OCI-LY7 (cell line): ENCODE data around the gene GRK4. TPM values are rescaled to one million over a fixed set of nuclear protein-coding genes. Genes with fewer than 3 reads are reported as not detected.

Experiments
- BruUV-seq: library from RNA; stranded (reverse); fragments of 400-500 nt; replicated peaks from 2 replicates; lab custom pipeline; 2021; lab: Mats Ljungman, UMichigan
- CTCF ChIA-PET: fragments of 300-600 bp; sonication (Branson Sonifier 250); formaldehyde crosslinking; loops from one replicate; lab custom pipeline; 2022; ENCODE audit warnings: antibody characterized with exemption; ENCODE audit not compliant: unreplicated experiment; lab: Charles Lee
- POLR2A ChIA-PET: fragments of 300-600 bp; sonication (Branson Sonifier 250); formaldehyde crosslinking; loops from one replicate; lab custom pipeline; 2022; ENCODE audit warnings: antibody characterized with exemption; lab: Charles Lee
- DNase-seq: peaks from one replicate; pipeline ENCODE4 v3.0.0-alpha.2; 2015; ENCODE audit warnings: low spot score
- H2AFZ ChIP-seq: fragments of 200-600 bp; sonication (generic), shearing (Covaris generic); 2 replicates; pipeline ENCODE4 v1.6.1; 2014; ENCODE audit warnings: mild to moderate bottlenecking, antibody characterized with exemption, low read length, moderate library complexity
- H3K27ac ChIP-seq: fragments of 200-600 bp; sonication (generic); 2 replicates; pipeline ENCODE4 v1.5.1; 2014; ENCODE audit warnings: mixed run types, low read depth, mild to moderate bottlenecking, moderate library complexity, low read length, inconsistent platforms; ENCODE audit not compliant: poor library complexity, severe bottlenecking
- H3K36me3 ChIP-seq: fragments of 200-600 bp; sonication (generic); 2 replicates; pipeline ENCODE4 v1.6.1; 2014; ENCODE audit warnings: mild to moderate bottlenecking, antibody characterized with exemption, low read length, moderate library complexity, mixed read lengths; ENCODE audit not compliant: insufficient read depth
- H3K4me1 ChIP-seq: fragments of 200-600 bp; sonication (generic); 2 replicates; pipeline ENCODE4 v1.5.1; 2014; ENCODE audit warnings: mild to moderate bottlenecking, low read length; ENCODE audit not compliant: insufficient read depth, poor library complexity, severe bottlenecking
- H3K4me2 ChIP-seq: fragments of 200-600 bp; sonication (generic); 2 replicates; pipeline ENCODE4 v1.6.1; 2014; ENCODE audit warnings: mild to moderate bottlenecking, low read length
- H3K4me3 ChIP-seq: fragments of 200-600 bp; sonication (generic); 2 replicates; pipeline ENCODE4 v1.5.1; 2014; ENCODE audit warnings: mild to moderate bottlenecking, low read depth, low read length; ENCODE audit not compliant: poor library complexity, severe bottlenecking
- H3K79me2 ChIP-seq: fragments of 200-600 bp; sonication (generic); 2 replicates; pipeline ENCODE4 v1.6.1; 2016; ENCODE audit warnings: low read depth, mild to moderate bottlenecking, low read length, moderate library complexity, mixed read lengths; ENCODE audit not compliant: insufficient read depth
- H3K9me2 ChIP-seq: fragments of 200-600 bp; sonication (generic); 2 replicates; pipeline ENCODE4 v1.6.1; 2016; ENCODE audit warnings: mild to moderate bottlenecking, low read length, mixed read lengths; ENCODE audit not compliant: insufficient read depth
- H3K9me3 ChIP-seq: fragments of 200-600 bp; sonication (generic); 2 replicates; pipeline ENCODE4 v1.6.1; 2014; ENCODE audit warnings: mild to moderate bottlenecking, mixed run types, low read length, mixed read lengths
- H4K20me1 ChIP-seq: fragments of 200-600 bp; sonication (generic); 2 replicates; pipeline ENCODE4 v1.6.1; 2014; ENCODE audit warnings: mild to moderate bottlenecking, antibody characterized with exemption, low read length, moderate library complexity, mixed read lengths; ENCODE audit not compliant: insufficient read depth
- CTCF ChIP-seq: fragments of 200-600 bp; sonication (generic); conservative IDR thresholded peaks from 2 replicates; pipeline ENCODE4 v1.5.1; 2014; ENCODE audit warnings: mild to moderate bottlenecking, antibody characterized with exemption, low read length, moderate library complexity, mixed read lengths
- EZH2phosphoT487 ChIP-seq: fragments of 200-600 bp; sonication (generic); IDR thresholded peaks from 2 replicates; pipeline ENCODE4 v1.6.1; 2018; ENCODE audit warnings: low read depth, borderline replicate concordance, mild to moderate bottlenecking, mixed run types, antibody characterized with exemption, low read length, moderate library complexity, mixed read lengths
- intact Hi-C: fragments of 100-400 bp; cut with micrococcal nuclease; formaldehyde crosslinking; loops from one replicate; pipeline ENCODE4 v1.10.0; 2022; ENCODE audit not compliant: unreplicated experiment
- small RNA-seq: library from RNA; depleted of rRNA; stranded (forward); fragments of <200 nt; gene quantifications from one replicate; pipeline ENCODE3, GENCODE V24; 2014
- total RNA-seq, 2 experiments: library from RNA; depleted of rRNA in 1 of 2; stranded (reverse); fragments of >200 nt in 1 of 2; shearing (Covaris generic) in 1 of 2; gene quantifications; 2 replicates each; pipeline ENCODE4 v1.2.3, GENCODE V29; 2014 to 2022

Gene GRK4
- total RNA-seq, 2 experiments from 2014 or later: 6.5 to 9.1 TPM

GRCh38 chr4:3087115-3087797, 123.9 kb downstream of the GRK4 start:
- H3K9me3 ChIP-seq: no peaks in the 10 kb centered on the region
- no peak overlapping the region for H3K27ac ChIP-seq
- peaks cover 39% of the 10 kb centered on the region; the same call in 1 of the 2 replicates for H3K79me2 ChIP-seq
- no peak overlapping the region for H3K4me3 ChIP-seq
- H2AFZ ChIP-seq: no peak overlapping the region
- ChIA-PET POLR2A (interaction anchor here (1.1 kb wide), 1 partner anchor 9 kb away, joined by 4 read pairs; no protein-coding TSS in a partner anchor), CTCF (no interaction called here)
- H3K9me2 ChIP-seq: no peaks in the 10 kb centered on the region
- intact Hi-C loops: no loop called here
- peaks cover 71% of the 10 kb centered on the region for H3K36me3 ChIP-seq
- TF ChIP-seq CTCF (no peak), EZH2phosphoT487 (no peak)
- H4K20me1 ChIP-seq: peaks cover 5% of the 10 kb centered on the region; the same call in 1 of the 2 replicates
- H3K4me1 ChIP-seq: peaks cover 10% of the 10 kb centered on the region
- H3K4me2 ChIP-seq: no peak overlapping the region
- BruUV-seq: no TSS peak
- no peak for DNase-seq

Small RNA genes lying within 50 kb of the gene (small RNA-seq; reads per million reads assigned to genes)
- gene RF02134 (not detected), gene RF02135 (not detected), gene RNU6-204P (0.16 reads per million)

Other genes starting within 250 kb of the GRK4 start
- gene TNIP2, start 207.2 kb upstream of the GRK4 start, total RNA-seq (2014; rRNA removed; shearing (Covaris generic)): 32.1 TPM in 2 replicates
- 26.2 and 28.3 TPM in 2 replicates for gene TNIP2, start 207.2 kb upstream of the GRK4 start, total RNA-seq (2022)
- gene SH3BP2, start 170.5 kb upstream of the GRK4 start, total RNA-seq (2014; rRNA removed; shearing (Covaris generic)): 6.9 and 10.9 TPM in 2 replicates
- 23.8 and 31.6 TPM in 2 replicates for gene SH3BP2, start 170.5 kb upstream of the GRK4 start, total RNA-seq (2022)
- gene ADD1, start 119.7 kb upstream of the GRK4 start, total RNA-seq (2014; rRNA removed; shearing (Covaris generic)): 77.1 and 85.3 TPM in 2 replicates
- gene ADD1, start 119.7 kb upstream of the GRK4 start, total RNA-seq (2022): 108 TPM in 2 replicates
- gene NOP14, start 165 bp upstream of the GRK4 start, total RNA-seq (2014; rRNA removed; shearing (Covaris generic)): 31.7 and 35.9 TPM in 2 replicates
- 56.7 and 66.2 TPM in 2 replicates for gene NOP14, start 165 bp upstream of the GRK4 start, total RNA-seq (2022)
- not detected in 2 replicates for gene HTT-AS, start 111.0 kb downstream of the GRK4 start, total RNA-seq (2014; rRNA removed; shearing (Covaris generic))
- gene HTT-AS, start 111.0 kb downstream of the GRK4 start, total RNA-seq (2022): not detected in 2 replicates
- gene HTT, start 111.1 kb downstream of the GRK4 start, total RNA-seq (2014; rRNA removed; shearing (Covaris generic)): 36.4 and 41.2 TPM in 2 replicates
- 91.3 and 108 TPM in 2 replicates for gene HTT, start 111.1 kb downstream of the GRK4 start, total RNA-seq (2022)